ENCODE results near the gene RALGAPA2. TPM values are rescaled to one million over a fixed set of nuclear protein-coding genes. Genes with fewer than 3 reads are reported as not detected.

The RALGAPA2 gene
- polyA plus RNA-seq, 1 donor from 2014 or later, result 21.8 TPM

DNA sequence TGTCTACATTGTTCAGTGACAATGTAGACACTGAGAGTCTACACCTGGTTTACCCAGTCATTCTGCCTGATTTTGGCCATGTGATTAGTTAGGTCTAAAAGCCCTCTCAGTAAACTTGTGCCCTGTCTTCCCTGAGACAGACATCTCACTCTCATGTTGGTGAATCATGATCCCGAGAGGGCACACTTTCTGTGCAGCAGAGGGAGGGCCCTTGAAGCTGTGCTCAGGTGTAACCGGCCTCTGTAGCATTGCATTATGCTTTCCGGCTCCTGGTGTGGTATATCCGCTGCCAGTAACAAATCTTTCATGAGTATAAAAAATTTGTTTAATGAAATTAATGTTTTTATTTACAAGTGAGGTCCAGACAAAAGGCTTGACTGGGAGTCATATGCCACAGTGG, 85.0 kb downstream of the RALGAPA2 start:
- no peaks in the 10 kb centered on the region for H3F3A ChIP-seq (ENCODE audit: insufficient read depth, low read length, poor library complexity, severe bottlenecking)
- H3K9me2 ChIP-seq (ENCODE audit: insufficient read depth, low read length), result no peaks in the 10 kb centered on the region
- no peaks in the 10 kb centered on the region for H3K27me3 ChIP-seq (ENCODE audit: insufficient read depth, low read depth, low read length)
- H2AFZ ChIP-seq (ENCODE audit: low read depth, low read length), result no peak overlapping the region
- H3K9ac ChIP-seq (ENCODE audit: low read length), result no peak overlapping the region
- peaks cover 3% of the 10 kb centered on the region for H3K36me3 ChIP-seq (ENCODE audit: insufficient read depth, low read length)
- H3K9me3 ChIP-seq (ENCODE audit: low read length), result no peaks in the 10 kb centered on the region
- H3K79me2 ChIP-seq (replicated peaks; ENCODE audit: insufficient read depth, low read length), result no peaks in the 10 kb centered on the region
- TF ChIP-seq, protein P1, sequence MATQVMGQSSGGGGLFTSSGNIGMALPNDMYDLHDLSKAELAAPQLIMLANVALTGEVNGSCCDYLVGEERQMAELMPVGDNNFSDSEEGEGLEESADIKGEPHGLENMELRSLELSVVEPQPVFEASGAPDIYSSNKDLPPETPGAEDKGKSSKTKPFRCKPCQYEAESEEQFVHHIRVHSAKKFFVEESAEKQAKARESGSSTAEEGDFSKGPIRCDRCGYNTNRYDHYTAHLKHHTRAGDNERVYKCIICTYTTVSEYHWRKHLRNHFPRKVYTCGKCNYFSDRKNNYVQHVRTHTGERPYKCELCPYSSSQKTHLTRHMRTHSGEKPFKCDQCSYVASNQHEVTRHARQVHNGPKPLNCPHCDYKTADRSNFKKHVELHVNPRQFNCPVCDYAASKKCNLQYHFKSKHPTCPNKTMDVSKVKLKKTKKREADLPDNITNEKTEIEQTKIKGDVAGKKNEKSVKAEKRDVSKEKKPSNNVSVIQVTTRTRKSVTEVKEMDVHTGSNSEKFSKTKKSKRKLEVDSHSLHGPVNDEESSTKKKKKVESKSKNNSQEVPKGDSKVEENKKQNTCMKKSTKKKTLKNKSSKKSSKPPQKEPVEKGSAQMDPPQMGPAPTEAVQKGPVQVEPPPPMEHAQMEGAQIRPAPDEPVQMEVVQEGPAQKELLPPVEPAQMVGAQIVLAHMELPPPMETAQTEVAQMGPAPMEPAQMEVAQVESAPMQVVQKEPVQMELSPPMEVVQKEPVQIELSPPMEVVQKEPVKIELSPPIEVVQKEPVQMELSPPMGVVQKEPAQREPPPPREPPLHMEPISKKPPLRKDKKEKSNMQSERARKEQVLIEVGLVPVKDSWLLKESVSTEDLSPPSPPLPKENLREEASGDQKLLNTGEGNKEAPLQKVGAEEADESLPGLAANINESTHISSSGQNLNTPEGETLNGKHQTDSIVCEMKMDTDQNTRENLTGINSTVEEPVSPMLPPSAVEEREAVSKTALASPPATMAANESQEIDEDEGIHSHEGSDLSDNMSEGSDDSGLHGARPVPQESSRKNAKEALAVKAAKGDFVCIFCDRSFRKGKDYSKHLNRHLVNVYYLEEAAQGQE (IDR thresholded peaks at IDR 0.05; ENCODE audit: borderline replicate concordance), result no peak
- TF ChIP-seq, protein P2, sequence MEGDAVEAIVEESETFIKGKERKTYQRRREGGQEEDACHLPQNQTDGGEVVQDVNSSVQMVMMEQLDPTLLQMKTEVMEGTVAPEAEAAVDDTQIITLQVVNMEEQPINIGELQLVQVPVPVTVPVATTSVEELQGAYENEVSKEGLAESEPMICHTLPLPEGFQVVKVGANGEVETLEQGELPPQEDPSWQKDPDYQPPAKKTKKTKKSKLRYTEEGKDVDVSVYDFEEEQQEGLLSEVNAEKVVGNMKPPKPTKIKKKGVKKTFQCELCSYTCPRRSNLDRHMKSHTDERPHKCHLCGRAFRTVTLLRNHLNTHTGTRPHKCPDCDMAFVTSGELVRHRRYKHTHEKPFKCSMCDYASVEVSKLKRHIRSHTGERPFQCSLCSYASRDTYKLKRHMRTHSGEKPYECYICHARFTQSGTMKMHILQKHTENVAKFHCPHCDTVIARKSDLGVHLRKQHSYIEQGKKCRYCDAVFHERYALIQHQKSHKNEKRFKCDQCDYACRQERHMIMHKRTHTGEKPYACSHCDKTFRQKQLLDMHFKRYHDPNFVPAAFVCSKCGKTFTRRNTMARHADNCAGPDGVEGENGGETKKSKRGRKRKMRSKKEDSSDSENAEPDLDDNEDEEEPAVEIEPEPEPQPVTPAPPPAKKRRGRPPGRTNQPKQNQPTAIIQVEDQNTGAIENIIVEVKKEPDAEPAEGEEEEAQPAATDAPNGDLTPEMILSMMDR (IDR thresholded peaks at IDR 0.05; ENCODE audit: poor library complexity, severe bottlenecking), result no peak
- TF ChIP-seq TAF1 (IDR thresholded peaks at IDR 0.05; ENCODE audit: low read depth), result no peak
- TF ChIP-seq MXI1 (conservative IDR thresholded peaks at IDR 0.05; ENCODE audit: poor library complexity, severe bottlenecking), result no peak
- no peak for TF ChIP-seq POLR2AphosphoS5 (IDR thresholded peaks at IDR 0.05)
- no peak for TF ChIP-seq EZH2 (IDR thresholded peaks at IDR 0.05; ENCODE audit: borderline replicate concordance, insufficient read depth, low read length, poor library complexity, severe bottlenecking)
- no peak for TF ChIP-seq EP300 (conservative IDR thresholded peaks at IDR 0.05; ENCODE audit: poor library complexity, severe bottlenecking)
- TF ChIP-seq RAD21 (conservative IDR thresholded peaks at IDR 0.05), result no peak
- no peak for TF ChIP-seq SMC3 (conservative IDR thresholded peaks at IDR 0.05; ENCODE audit: poor library complexity)
- H3K4me2 ChIP-seq (ENCODE audit: low read length), result no peak overlapping the region
- H3K4me3 ChIP-seq (ENCODE audit: low read length), result no peak overlapping the region
- H4K20me1 ChIP-seq (ENCODE audit: insufficient read depth), result no peaks in the 10 kb centered on the region
- no peak overlapping the region for H3K27ac ChIP-seq (ENCODE audit: low read length)

DNA sequence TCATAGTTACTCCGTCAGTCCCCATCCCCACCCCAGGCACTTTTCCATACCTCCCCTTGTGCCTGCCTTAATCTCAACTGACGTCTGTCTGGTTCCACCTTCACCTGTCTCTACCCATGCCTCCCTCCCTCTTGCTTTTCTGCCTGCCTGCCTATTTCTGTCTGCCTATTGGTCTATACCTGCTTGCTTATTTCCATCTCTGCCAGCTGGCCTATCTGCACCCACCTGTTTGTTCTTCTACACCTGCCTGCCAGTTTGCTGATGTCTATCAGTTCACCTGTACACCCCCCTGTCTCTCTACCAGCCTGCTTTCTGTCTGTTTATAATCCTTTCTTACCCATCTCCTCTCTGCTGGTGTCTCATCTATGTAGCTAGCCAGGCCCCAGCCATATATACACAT, 87.5 kb downstream of the RALGAPA2 start:
- H3K27me3 ChIP-seq (ENCODE audit: insufficient read depth, low read depth, low read length), result no peaks in the 10 kb centered on the region
- H2AFZ ChIP-seq (ENCODE audit: low read depth, low read length), result no peak overlapping the region
- no peak overlapping the region for H3K4me2 ChIP-seq (ENCODE audit: low read length)
- no peak overlapping the region for H3K4me3 ChIP-seq (ENCODE audit: low read length)
- no peaks in the 10 kb centered on the region for H3K9me2 ChIP-seq (ENCODE audit: insufficient read depth, low read length)
- no peak overlapping the region for H3K27ac ChIP-seq (ENCODE audit: low read length)
- H3F3A ChIP-seq (ENCODE audit: insufficient read depth, low read length, poor library complexity, severe bottlenecking), result no peaks in the 10 kb centered on the region
- TF ChIP-seq RAD21 (conservative IDR thresholded peaks at IDR 0.05) (no peak), POLR2AphosphoS5 (IDR thresholded peaks at IDR 0.05) (no peak), EP300 (conservative IDR thresholded peaks at IDR 0.05; ENCODE audit: poor library complexity, severe bottlenecking) (no peak), TAF1 (IDR thresholded peaks at IDR 0.05; ENCODE audit: low read depth) (no peak), MXI1 (conservative IDR thresholded peaks at IDR 0.05; ENCODE audit: poor library complexity, severe bottlenecking) (no peak), EZH2 (IDR thresholded peaks at IDR 0.05; ENCODE audit: borderline replicate concordance, insufficient read depth, low read length, poor library complexity, severe bottlenecking) (no peak), SMC3 (conservative IDR thresholded peaks at IDR 0.05; ENCODE audit: poor library complexity) (no peak)
- TF ChIP-seq, protein P2 (IDR thresholded peaks at IDR 0.05; ENCODE audit: poor library complexity, severe bottlenecking), result no peak
- TF ChIP-seq, protein P1 (IDR thresholded peaks at IDR 0.05; ENCODE audit: borderline replicate concordance), result no peak
- H3K79me2 ChIP-seq (replicated peaks; ENCODE audit: insufficient read depth, low read length), result no peaks in the 10 kb centered on the region
- H3K9me3 ChIP-seq (ENCODE audit: low read length), result no peaks in the 10 kb centered on the region
- no peak overlapping the region for H3K9ac ChIP-seq (ENCODE audit: low read length)
- H4K20me1 ChIP-seq (ENCODE audit: insufficient read depth), result no peaks in the 10 kb centered on the region
- H3K36me3 ChIP-seq (ENCODE audit: insufficient read depth, low read length), result peaks cover 3% of the 10 kb centered on the region

Data from neural cell (in vitro differentiated cells).